Esophagus (tissue), 2 donors: Measurements from ENCODE around the gene TNPO3. TPM values are rescaled to one million over a fixed set of nuclear protein-coding genes. Genes with fewer than 3 reads are reported as not detected.

Experiments
- H3K27ac ChIP-seq, 2 donors: one replicate each; pipeline ENCODE4 v1.5.1; 2013; ENCODE audit warnings: low read depth in 2 of 2, mild to moderate bottlenecking in 2 of 2, inconsistent platforms in 1 of 2, low read length in 1 of 2, moderate library complexity in 1 of 2
- H3K27me3 ChIP-seq, 2 donors: one replicate each; pipeline ENCODE4 v1.6.1; 2013; ENCODE audit warnings: low read length in 2 of 2, control low read depth in 1 of 2, mild to moderate bottlenecking in 1 of 2; ENCODE audit not compliant: insufficient read depth in 2 of 2, control insufficient read depth in 1 of 2
- H3K36me3 ChIP-seq, 2 donors: one replicate each; pipeline ENCODE4 v1.6.1; 2013; ENCODE audit warnings: low read length in 1 of 2; ENCODE audit not compliant: control insufficient read depth in 2 of 2, insufficient read depth in 2 of 2
- H3K4me1 ChIP-seq, 2 donors: one replicate each; pipeline ENCODE4 v1.6.1; 2013; ENCODE audit warnings: low read length in 1 of 2; ENCODE audit not compliant: control insufficient read depth in 2 of 2, insufficient read depth in 2 of 2
- H3K4me3 ChIP-seq, 2 donors: one replicate each; pipeline ENCODE4 v1.5.1; 2013; ENCODE audit warnings: low read length in 2 of 2, mild to moderate bottlenecking in 2 of 2, low read depth in 1 of 2, moderate library complexity in 1 of 2
- H3K9me3 ChIP-seq, 2 donors: one replicate each; pipeline ENCODE4 v1.6.1; 2013; ENCODE audit warnings: mild to moderate bottlenecking in 2 of 2, low read depth in 1 of 2, low read length in 1 of 2, moderate library complexity in 1 of 2; ENCODE audit not compliant: control insufficient read depth in 2 of 2, insufficient read depth in 1 of 2
- WGBS, 2 donors: extraction: QIAGEN DNeasy Blood & Tissue Kit; methylation state at CpG; one replicate each; pipeline ENCODE4 v1.1.7; 2013; 5-methylcytosine and 5-hydroxymethylcytosine counted together
- polyA plus RNA-seq, 2 donors: library from polyadenylated mRNA; stranded (reverse); fragments of 200-250 nt; gene quantifications; one replicate each; pipeline ENCODE4 v1.2.3, GENCODE V29; 2013
- donor health status: healthy with polysubstance abuse.
- donor health status: Bipolar disorder and iron deficiency.

Gene TNPO3
- polyA plus RNA-seq, 2 donors, result 11.6 to 19.9 TPM

DNA sequence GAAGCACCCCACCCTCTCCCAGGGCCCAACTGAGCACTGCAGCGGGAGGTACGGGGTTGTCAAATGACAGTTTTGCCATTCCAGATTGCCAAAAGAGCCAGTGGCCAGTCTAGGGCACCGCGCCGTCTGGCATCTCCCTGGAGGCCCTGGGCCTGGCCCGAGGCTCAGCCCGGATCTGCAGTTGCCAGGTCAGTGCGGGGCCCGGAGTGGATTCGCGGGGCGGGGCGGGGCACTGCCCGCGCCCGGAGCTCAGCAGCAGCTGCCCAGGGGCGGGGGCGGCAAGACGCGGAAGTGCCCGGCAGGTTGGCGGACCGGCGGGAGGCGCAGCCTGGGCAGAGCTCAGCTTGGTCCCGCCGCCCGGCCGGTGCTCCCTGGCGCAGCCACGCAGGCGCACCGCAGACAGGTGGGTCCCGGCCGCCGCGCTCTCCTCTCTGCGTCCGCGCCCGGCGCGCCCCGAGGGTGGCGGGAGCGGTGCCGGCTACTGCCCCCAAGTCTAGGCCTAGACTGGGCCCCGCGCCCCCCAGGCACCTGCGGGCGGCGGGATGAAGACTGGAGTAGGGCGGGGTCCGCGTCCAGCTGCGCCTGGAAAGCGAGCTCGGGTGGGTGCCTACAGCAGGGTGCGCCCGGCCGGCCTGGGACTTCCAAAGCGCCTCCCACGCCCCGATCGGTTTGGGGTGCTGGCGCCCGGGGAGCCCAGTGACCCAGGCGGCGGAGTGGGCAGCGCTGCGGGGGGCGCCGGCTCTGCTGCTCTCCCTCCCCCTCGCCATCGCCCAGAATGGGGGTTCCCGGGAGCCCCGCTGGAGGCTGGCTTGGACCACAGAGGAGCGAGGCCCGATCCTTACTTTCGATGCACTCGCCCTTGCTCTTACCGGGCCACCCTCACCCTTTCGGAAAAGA, 117.0 kb downstream of the TNPO3 start, which contains the start of gene IRF5:
IRF5 (plus strand) TSS at position 281 of the 897 bp plus-strand sequence. CDS start 4,155 bp downstream, outside the sequence.
- WGBS, 2 donors, result 1 to 3% methylated on average over 46 to 83 of the region's 83 CpGs
- Histone ChIP-seq H3K4me3 (peak within 1 kb of the TSS; percentile 69 to 74), H3K9me3 (no peaks in the 10 kb centered on the region), H3K27ac (peak within 1 kb of the TSS; percentile 40 to 55), H3K27me3 (no peaks in the 10 kb centered on the region), H3K4me1 (peaks cover 4 to 16% of the 10 kb centered on the region in 2 donors), H3K36me3 (no peaks in the 10 kb centered on the region)

DNA sequence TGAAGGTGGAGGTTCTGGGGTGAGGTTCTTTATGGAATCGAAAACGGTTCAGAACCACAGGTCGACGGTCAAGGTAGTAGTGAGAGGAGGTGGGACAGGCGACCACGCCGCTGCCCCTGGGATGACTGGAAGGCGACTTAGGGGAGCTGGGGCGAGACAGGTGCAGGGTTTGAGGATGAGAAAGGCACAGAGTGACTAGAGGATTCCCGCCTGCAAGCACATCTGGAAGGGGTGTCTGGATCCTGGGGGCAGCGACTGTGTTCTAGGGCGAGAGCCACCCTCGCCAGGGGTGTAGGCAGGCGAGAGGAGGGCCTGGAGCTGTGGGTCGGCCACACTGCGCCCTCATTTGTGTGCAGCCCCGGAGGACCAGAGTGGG, 117.7 kb downstream of the TNPO3 start:
- no peaks in the 10 kb centered on the region for H3K27me3 ChIP-seq
- H3K4me3 ChIP-seq, result peak overlapping the region in 1 of 2 donors; percentile 74
- no peak overlapping the region for H3K27ac ChIP-seq
- 56 to 70% methylated on average over 17 of the region's 17 CpGs for WGBS, 2 donors
- H3K9me3 ChIP-seq, result no peaks in the 10 kb centered on the region
- no peaks in the 10 kb centered on the region for H3K36me3 ChIP-seq
- peaks cover 4 to 16% of the 10 kb centered on the region in 2 donors for H3K4me1 ChIP-seq

DNA sequence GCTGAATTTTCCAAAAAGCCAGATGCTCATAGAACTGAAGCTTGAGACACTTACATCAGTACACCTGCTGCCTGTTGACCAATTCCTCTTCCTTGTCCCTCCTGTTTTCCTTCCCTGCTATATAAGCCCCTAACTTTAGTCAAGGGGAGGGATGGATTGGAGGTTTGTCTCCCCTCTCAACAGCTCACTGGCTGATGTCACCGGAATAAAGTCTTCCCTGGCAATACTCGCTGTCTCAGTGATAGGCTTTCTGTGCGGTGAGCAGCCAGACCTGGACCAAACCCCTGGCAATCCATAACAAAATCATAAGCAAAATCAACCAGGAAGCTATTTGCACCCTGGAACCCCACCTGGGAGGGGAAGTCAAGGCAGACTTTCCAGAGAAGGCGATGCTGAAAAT, 118.1 kb downstream of the TNPO3 start:
- peaks cover 4 to 16% of the 10 kb centered on the region in 2 donors for H3K4me1 ChIP-seq
- no peaks in the 10 kb centered on the region for H3K9me3 ChIP-seq
- 88 to 89% methylated on average over 4 of the region's 4 CpGs for WGBS, 2 donors
- H3K36me3 ChIP-seq, result no peaks in the 10 kb centered on the region
- H3K27me3 ChIP-seq, result no peaks in the 10 kb centered on the region
- no peak overlapping the region for H3K4me3 ChIP-seq
- H3K27ac ChIP-seq, result no peak overlapping the region

DNA sequence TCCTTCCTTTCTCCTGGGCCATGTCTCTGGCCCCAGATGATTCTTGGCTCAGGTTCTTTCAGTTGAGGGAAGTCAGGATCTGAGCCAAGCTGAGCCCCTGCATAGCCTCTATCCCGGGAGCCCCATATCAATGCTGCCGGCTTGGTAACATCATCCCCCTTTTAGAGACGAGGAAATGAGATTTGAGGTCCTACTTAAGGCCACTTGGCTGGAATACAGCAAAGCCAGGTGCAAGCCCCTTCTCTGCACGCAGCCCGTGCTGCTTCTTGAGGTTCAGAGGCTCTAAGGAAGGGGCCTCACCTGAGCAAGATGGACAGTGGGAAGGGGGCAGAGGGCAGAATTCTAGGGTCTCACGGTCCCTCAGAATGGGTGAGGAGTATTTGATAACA, 119.6 kb downstream of the TNPO3 start:
- Histone ChIP-seq H3K36me3 (no peaks in the 10 kb centered on the region), H3K4me1 (peaks cover 2 to 7% of the 10 kb centered on the region in 2 donors), H3K9me3 (no peaks in the 10 kb centered on the region), H3K4me3 (no peak overlapping the region), H3K27ac (no peak overlapping the region), H3K27me3 (no peaks in the 10 kb centered on the region)
- WGBS, 2 donors, result 63 to 74% methylated on average over 6 of the region's 6 CpGs

DNA sequence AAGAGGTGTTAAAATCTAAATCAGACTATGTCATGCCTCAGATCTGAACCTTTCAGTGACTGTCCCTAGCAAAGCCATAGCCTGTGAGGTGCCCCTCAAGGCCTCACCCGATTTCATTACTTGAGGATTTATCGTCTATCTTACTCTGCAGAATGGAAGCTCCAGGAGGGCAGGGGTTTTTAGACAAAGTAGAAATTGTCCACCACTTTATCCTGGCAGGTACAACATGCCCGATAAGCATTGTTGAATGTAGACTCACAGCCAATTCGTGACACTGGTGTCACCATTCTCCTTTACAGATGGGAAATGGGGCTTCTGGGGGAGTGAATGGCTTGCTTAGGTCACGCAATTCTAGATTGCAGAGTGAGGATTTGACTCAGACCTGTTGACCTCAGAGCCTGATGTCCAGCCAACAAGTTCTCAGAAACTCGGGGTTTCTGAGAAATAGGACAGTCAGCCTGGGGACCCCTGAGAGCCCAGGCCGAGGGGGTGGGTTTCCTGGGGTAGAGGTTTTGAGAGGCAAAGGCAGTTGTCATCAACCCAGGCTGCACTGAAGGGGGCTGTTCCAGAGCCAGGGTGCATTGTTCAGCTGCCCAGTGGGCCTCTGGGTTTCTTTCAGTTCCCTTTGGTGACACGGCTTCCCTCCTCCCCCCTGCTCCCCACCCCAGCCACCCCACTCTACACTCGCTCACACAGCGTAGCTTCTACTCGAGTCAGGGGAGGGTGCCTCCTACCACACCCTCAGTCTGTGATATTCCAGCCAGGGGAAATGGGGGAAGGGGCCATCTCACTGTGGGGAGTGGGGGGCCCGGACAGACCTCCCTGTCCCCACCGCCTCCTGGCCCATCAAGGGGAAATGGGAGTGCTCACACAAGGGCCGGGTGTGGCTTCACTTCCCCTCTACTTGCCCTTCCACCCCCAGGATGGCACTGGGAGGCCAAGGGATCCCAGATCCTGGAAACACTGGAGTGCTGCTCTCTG, 120.3 kb downstream of the TNPO3 start:
- Histone ChIP-seq H3K36me3 (no peaks in the 10 kb centered on the region), H3K4me1 (peaks cover 2 to 4% of the 10 kb centered on the region in 2 donors), H3K9me3 (no peaks in the 10 kb centered on the region), H3K4me3 (no peak overlapping the region), H3K27me3 (no peaks in the 10 kb centered on the region), H3K27ac (no peak overlapping the region)
- WGBS, 2 donors, result 71 to 79% methylated on average over 14 of the region's 14 CpGs

DNA sequence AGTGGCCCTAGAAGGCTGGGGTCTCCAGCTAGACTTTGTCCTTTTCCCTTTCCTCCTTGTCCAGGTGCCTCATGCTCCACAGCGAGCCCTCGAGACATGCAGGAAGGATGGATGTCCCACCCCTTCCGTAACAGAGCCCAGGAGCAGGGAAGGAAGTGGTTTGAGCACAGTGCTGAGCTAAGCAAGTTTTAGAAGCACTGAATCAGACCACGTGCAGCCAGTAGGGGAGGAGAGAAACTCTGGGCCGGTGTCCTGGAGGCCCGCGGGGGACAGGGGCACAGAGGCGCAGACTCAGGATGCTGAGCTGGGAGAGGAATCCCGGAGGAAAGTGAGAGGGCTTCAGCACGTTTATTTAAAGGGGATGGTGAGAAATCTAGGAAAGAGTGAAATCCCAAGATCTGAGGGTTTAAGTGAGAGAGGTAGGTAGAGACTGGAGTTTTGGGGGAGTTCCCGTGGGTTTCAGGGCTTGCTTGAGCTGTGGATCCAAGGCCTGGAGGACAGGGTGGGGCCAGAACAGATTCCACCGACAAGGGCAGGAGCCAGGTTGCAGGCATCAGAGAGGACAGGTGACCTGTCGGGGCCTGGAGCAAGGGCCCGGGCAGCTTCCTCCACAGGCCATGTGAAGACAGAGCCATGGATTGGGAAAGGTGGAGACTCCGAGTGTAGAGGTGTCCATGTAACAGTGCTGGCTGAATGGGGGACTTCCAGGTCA, 121.6 kb downstream of the TNPO3 start:
- Histone ChIP-seq H3K4me3 (no peak overlapping the region), H3K9me3 (no peaks in the 10 kb centered on the region), H3K4me1 (peaks cover 0 to 4% of the 10 kb centered on the region in 2 donors), H3K27ac (no peak overlapping the region), H3K27me3 (no peaks in the 10 kb centered on the region), H3K36me3 (no peaks in the 10 kb centered on the region)
- WGBS, 2 donors, result 50 to 51% methylated on average over 15 of the region's 15 CpGs

DNA sequence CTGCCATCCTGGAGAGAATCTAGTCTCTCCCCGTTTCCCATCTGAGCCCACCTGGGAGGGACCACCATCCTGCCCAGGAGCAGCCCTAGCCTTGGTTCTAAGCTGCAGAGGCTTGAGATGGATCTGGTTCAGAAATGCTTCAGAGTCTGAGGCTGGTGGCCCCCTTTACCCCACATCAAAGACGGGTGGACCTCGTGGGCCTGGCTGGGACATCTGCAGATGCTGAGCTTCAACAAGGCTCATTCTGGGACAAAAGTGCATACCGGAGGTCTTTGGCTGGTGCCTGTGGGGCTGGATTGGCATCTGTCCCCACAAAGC, 122.1 kb downstream of the TNPO3 start:
- Histone ChIP-seq H3K4me1 (peaks cover 0 to 4% of the 10 kb centered on the region in 2 donors), H3K9me3 (no peaks in the 10 kb centered on the region), H3K36me3 (no peaks in the 10 kb centered on the region), H3K4me3 (no peak overlapping the region), H3K27ac (no peak overlapping the region), H3K27me3 (no peaks in the 10 kb centered on the region)
- WGBS, 2 donors, result 79 to 82% methylated on average over 4 of the region's 4 CpGs

DNA sequence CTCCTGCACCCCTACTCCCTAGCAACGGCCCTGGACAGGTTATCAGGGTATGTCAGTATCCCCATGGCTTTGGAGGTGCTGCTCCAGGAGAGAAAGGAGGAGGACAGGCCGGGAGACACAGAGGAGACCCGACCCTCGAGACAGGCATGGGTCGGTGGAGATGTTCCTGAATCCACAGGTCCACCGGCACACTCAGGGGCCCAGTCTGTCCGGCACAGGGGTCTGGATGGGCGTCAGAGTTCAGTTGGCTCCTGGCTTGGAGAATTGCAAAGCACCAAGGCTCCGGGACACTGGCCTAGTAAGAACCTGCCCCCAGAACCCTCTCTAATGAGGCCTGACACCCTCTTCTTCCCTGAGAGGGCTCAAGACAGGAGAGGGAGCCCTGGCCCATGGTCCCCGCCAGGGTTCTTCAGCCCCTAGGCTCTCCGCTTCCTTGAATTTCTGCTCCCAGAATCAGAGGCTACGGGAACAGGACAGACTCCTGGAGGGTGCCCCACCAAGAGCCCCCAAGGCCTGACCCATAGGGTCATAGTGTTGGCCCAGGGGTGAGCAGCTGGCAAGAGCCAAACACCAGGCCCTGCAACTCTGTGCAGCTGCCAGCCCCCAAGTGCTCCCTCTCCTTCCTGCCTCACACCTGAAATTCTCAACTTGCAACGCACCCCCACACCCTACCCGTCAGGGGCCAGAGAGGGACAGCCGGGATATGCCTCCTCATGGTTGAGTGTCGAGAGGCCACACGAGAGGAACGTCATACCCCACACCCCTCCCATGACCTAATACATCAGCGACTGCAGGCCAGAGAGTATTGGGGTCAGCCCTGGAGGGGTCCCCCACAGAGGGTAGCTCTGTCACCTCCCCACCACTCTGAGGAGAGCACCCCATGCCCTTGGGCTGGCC, 122.7 kb downstream of the TNPO3 start:
- no peaks in the 10 kb centered on the region for H3K27me3 ChIP-seq
- no peaks in the 10 kb centered on the region for H3K36me3 ChIP-seq
- no peaks in the 10 kb centered on the region for H3K4me1 ChIP-seq
- no peaks in the 10 kb centered on the region for H3K9me3 ChIP-seq
- 89 to 92% methylated on average over 19 of the region's 19 CpGs for WGBS, 2 donors
- H3K4me3 ChIP-seq, result no peak overlapping the region
- no peak overlapping the region for H3K27ac ChIP-seq
